SK-N-SH treated with all-trans-retinoic acid at 6 μM for 48 hours (cell line): Measurements from ENCODE around the gene ADGRG4.

Source experiments
- ATAC-seq: fragments of 200-7000 bp; cut with Tn5 transposase; 3 replicates; pipeline ENCODE4 v1.9.1; 2020; ENCODE audit warnings: mild to moderate bottlenecking, moderate library complexity
- ARNTL ChIP-seq: fragments of 450-650 bp; formaldehyde crosslinking; IDR thresholded peaks from 2 replicates; pipeline ENCODE4 v1.5.0; 2020; ENCODE audit warnings: low read depth, mild to moderate bottlenecking, moderate library complexity, borderline replicate concordance
- BACH2 ChIP-seq: fragments of 250-450 bp; sonication (Bioruptor Pico); IDR thresholded peaks from 2 replicates; pipeline ENCODE4 v1.9.0; 2021; ENCODE audit warnings: mild to moderate bottlenecking, borderline replicate concordance
- CREB5 ChIP-seq: fragments of 250-450 bp; sonication (Bioruptor Pico); IDR thresholded peaks from 2 replicates; pipeline ENCODE4 v1.5.1; 2020; ENCODE audit warnings: low read depth, mild to moderate bottlenecking, moderate library complexity
- CSDC2 ChIP-seq: fragments of 250-450 bp; sonication (Bioruptor Pico); IDR thresholded peaks from 2 replicates; pipeline ENCODE4 v1.5.0; 2020; ENCODE audit warnings: mild to moderate bottlenecking, moderate library complexity
- CSRNP3 ChIP-seq: fragments of 250-450 bp; sonication (Bioruptor Pico); IDR thresholded peaks from 2 replicates; pipeline ENCODE4 v1.5.1; 2021; ENCODE audit warnings: mild to moderate bottlenecking, moderate library complexity
- ESRRG ChIP-seq: fragments of 250-450 bp; sonication (Bioruptor Pico); IDR thresholded peaks from 2 replicates; pipeline ENCODE4 v1.6.1; 2021; ENCODE audit warnings: mild to moderate bottlenecking
- GLIS3 ChIP-seq: fragments of 250-450 bp; sonication (Bioruptor Pico); IDR thresholded peaks from 2 replicates; pipeline ENCODE4 v1.5.0; 2020; ENCODE audit warnings: mild to moderate bottlenecking, moderate library complexity
- ISL1 ChIP-seq: fragments of 250-450 bp; sonication (Bioruptor Pico); IDR thresholded peaks from 2 replicates; pipeline ENCODE4 v2.1.2; 2022; ENCODE audit warnings: mild to moderate bottlenecking, moderate library complexity
- OSR1 ChIP-seq: fragments of 250-450 bp; sonication (Bioruptor Pico); IDR thresholded peaks from 2 replicates; pipeline ENCODE4 v1.8.0; 2022; ENCODE audit warnings: moderate library complexity, mild to moderate bottlenecking, inconsistent platforms
- PATZ1 ChIP-seq: fragments of 250-450 bp; sonication (Bioruptor Pico); IDR thresholded peaks from 2 replicates; pipeline ENCODE4 v1.8.0; 2020; ENCODE audit warnings: mild to moderate bottlenecking, moderate library complexity, borderline replicate concordance
- POU6F1 ChIP-seq: fragments of 250-450 bp; sonication (Bioruptor Pico); IDR thresholded peaks from 2 replicates; pipeline ENCODE4 v1.8.0; 2021; ENCODE audit warnings: low read depth, mild to moderate bottlenecking, moderate library complexity, borderline replicate concordance
- PPARA ChIP-seq: fragments of 250-450 bp; sonication (Bioruptor Pico); IDR thresholded peaks from 2 replicates; pipeline ENCODE4 v1.5.0; 2020; ENCODE audit warnings: mild to moderate bottlenecking, borderline replicate concordance
- RARB ChIP-seq: fragments of 250-450 bp; sonication (Bioruptor Pico); IDR thresholded peaks from 2 replicates; pipeline ENCODE4 v1.8.0; 2021; ENCODE audit warnings: mild to moderate bottlenecking, moderate library complexity
- SNAI2 ChIP-seq: fragments of 250-450 bp; sonication (Bioruptor Pico); IDR thresholded peaks from 2 replicates; pipeline ENCODE4 v1.5.0; 2020; ENCODE audit warnings: mild to moderate bottlenecking, moderate library complexity
- TOX ChIP-seq: fragments of 250-450 bp; sonication (Bioruptor Pico); IDR thresholded peaks from 2 replicates; pipeline ENCODE4 v1.8.0; 2021; ENCODE audit warnings: mild to moderate bottlenecking, moderate library complexity, borderline replicate concordance
- TSHZ2 ChIP-seq: fragments of 250-450 bp; sonication (Bioruptor Pico); IDR thresholded peaks from 2 replicates; pipeline ENCODE4 v1.5.0; 2020; ENCODE audit warnings: mild to moderate bottlenecking, moderate library complexity
- ZC3H10 ChIP-seq: fragments of 250-450 bp; sonication (Bioruptor Pico); IDR thresholded peaks from 2 replicates; pipeline ENCODE4 v1.5.1; 2021; ENCODE audit warnings: mild to moderate bottlenecking, moderate library complexity
- ZFP3 ChIP-seq: fragments of 250-450 bp; sonication (Bioruptor Pico); IDR thresholded peaks from 2 replicates; pipeline ENCODE4 v1.5.0; 2020; ENCODE audit warnings: mild to moderate bottlenecking, moderate library complexity
- ZFP30 ChIP-seq: fragments of 450-650 bp; formaldehyde crosslinking; IDR thresholded peaks from 2 replicates; pipeline ENCODE4 v1.5.0; 2022; ENCODE audit warnings: mild to moderate bottlenecking, moderate library complexity
- ZNF565 ChIP-seq: fragments of 450-650 bp; formaldehyde crosslinking; conservative IDR thresholded peaks from 2 replicates; pipeline ENCODE4 v1.5.0; 2020; ENCODE audit warnings: low read depth, mild to moderate bottlenecking, moderate library complexity
- ZNF70 ChIP-seq: fragments of 450-650 bp; formaldehyde crosslinking; IDR thresholded peaks from 2 replicates; pipeline ENCODE4 v1.5.0; 2020; ENCODE audit warnings: mild to moderate bottlenecking, moderate library complexity
- ZNF8 ChIP-seq: fragments of 450-650 bp; formaldehyde crosslinking; IDR thresholded peaks from 2 replicates; pipeline ENCODE4 v1.5.0; 2020; ENCODE audit warnings: mild to moderate bottlenecking, moderate library complexity

Gene ADGRG4

GRCh38 chrX:136447308-136447707 is 146.5 kb downstream of the ADGRG4 start (continued):
- TF ChIP-seq GLIS3 = no peak
- no peak for TF ChIP-seq ZNF70
- TF ChIP-seq ZC3H10 = no peak
- TF ChIP-seq PATZ1 (CRISPR knock-in tag) = no peak
- no peak for TF ChIP-seq PPARA
- TF ChIP-seq POU6F1 (CRISPR knock-in tag) = no peak
- TF ChIP-seq BACH2 (CRISPR knock-in tag) = no peak

GRCh38 chrX:136447968-136448367 is 147.2 kb downstream of the ADGRG4 start:
- no peak for TF ChIP-seq PPARA
- TF ChIP-seq BACH2 (CRISPR knock-in tag) = no peak
- no peak for TF ChIP-seq ZNF8 (CRISPR knock-in tag)
- TF ChIP-seq CSRNP3 (CRISPR knock-in tag) = no peak
- no peak for TF ChIP-seq SNAI2
- TF ChIP-seq CREB5 (CRISPR knock-in tag) = no peak
- no peak for TF ChIP-seq ARNTL (CRISPR knock-in tag)
- TF ChIP-seq ZFP30 (CRISPR knock-in tag) = no peak
- TF ChIP-seq ZNF565 (CRISPR knock-in tag) = no peak
- TF ChIP-seq POU6F1 (CRISPR knock-in tag) = no peak
- TF ChIP-seq ZFP3 (CRISPR knock-in tag) = no peak
- no peak for TF ChIP-seq TSHZ2
- ATAC-seq = no peak

- ATAC-seq = no peak
- TF ChIP-seq PATZ1 (CRISPR knock-in tag) (no peak), POU6F1 (CRISPR knock-in tag) (no peak), SNAI2 (no peak), CSDC2 (CRISPR knock-in tag) (no peak), OSR1 (CRISPR knock-in tag) (no peak), PPARA (no peak), RARB (CRISPR knock-in tag) (no peak), ARNTL (CRISPR knock-in tag) (no peak), ZNF565 (CRISPR knock-in tag) (no peak), GLIS3 (no peak), ISL1 (CRISPR knock-in tag) (no peak), ESRRG (no peak), TOX (no peak), ZFP30 (CRISPR knock-in tag) (no peak), ZFP3 (CRISPR knock-in tag) (no peak), ZC3H10 (no peak)
Observed at GRCh38 chrX:136450050-136450830, 149.5 kb downstream of the ADGRG4 start.
